Ascending aorta (tissue), 2 donors: ENCODE measurements around the gene CITED4. TPM values are rescaled to one million over a fixed set of nuclear protein-coding genes. Genes with fewer than 3 reads are reported as not detected.

Experiments
- DNase-seq, 2 donors: peaks; one replicate each; pipeline ENCODE4 v3.0.0-alpha.2; 2019; ENCODE audit warnings: low spot score in 2 of 2
- H3K27ac ChIP-seq, 2 donors: fragments of 200-600 bp; sonication (generic); one replicate each; pipeline ENCODE4 v1.5.1; 2016 to 2017; ENCODE audit warnings: mild to moderate bottlenecking in 1 of 2
- H3K27me3 ChIP-seq: fragments of 200-600 bp; sonication (generic); one replicate; pipeline ENCODE4 v1.5.1; 2017
- H3K36me3 ChIP-seq, 2 donors: fragments of 200-600 bp; sonication (generic); one replicate each; pipeline ENCODE4 v1.5.1; 2016
- H3K4me1 ChIP-seq, 2 donors: fragments of 200-600 bp; sonication (generic); one replicate each; pipeline ENCODE4 v1.5.1; 2016 to 2017; ENCODE audit warnings: mild to moderate bottlenecking in 1 of 2
- H3K4me3 ChIP-seq, 2 donors: fragments of 200-600 bp; sonication (generic); one replicate each; pipeline ENCODE4 v1.5.1; 2016 to 2017; ENCODE audit warnings: mild to moderate bottlenecking in 1 of 2
- H3K9me3 ChIP-seq, 2 donors: fragments of 200-600 bp; sonication (generic); one replicate each; pipeline ENCODE4 v1.5.1; 2016
- CTCF ChIP-seq, 3 experiments: fragments of 200-600 bp in 2 of 3; fragments of 450-650 bp in 1 of 3; sonication (generic) in 2 of 3; IDR thresholded peaks; one replicate each; pipeline ENCODE4 v1.5.1; 2016 to 2019; ENCODE audit warnings: antibody characterized with exemption in 3 of 3, mild to moderate bottlenecking in 1 of 3, moderate library complexity in 1 of 3
- intact Hi-C: fragments of 100-400 bp; cut with DNase I; formaldehyde crosslinking; loops from one replicate; pipeline ENCODE4 v1.15.1; 2023
- total RNA-seq: library from RNA; depleted of rRNA; stranded (reverse); fragments of >200 nt; gene quantifications from one replicate; pipeline ENCODE4 v1.1.0, GENCODE V29; 2016

The CITED4 gene
- total RNA-seq: 47.6 TPM

GRCh38 chr1:40862008-40862863 lies at the start of gene CITED4:
Gene CITED4 (minus strand): TSS chr1:40862363. CDS start chr1:40862127, 236 bp downstream.
- peak in 2 of 3 experiments; percentile 14 to 30 for TF ChIP-seq CTCF (IDR thresholded peaks at IDR 0.05)
- Histone ChIP-seq H3K9me3 (no peaks in the 10 kb centered on the region), H3K27ac (peak within 1 kb of the TSS; percentile 79 to 87), H3K4me3 (peak within 1 kb of the TSS; percentile 97), H3K27me3 (no peaks in the 10 kb centered on the region), H3K4me1 (peaks cover 10 to 25% of the 10 kb centered on the region in 2 donors), H3K36me3 (no peaks in the 10 kb centered on the region)
- peak; percentile 82 to 97 for DNase-seq
- intact Hi-C loops: loop anchor here (1.0 to 5.0 kb wide), 4 partner anchors 40 to 170 kb away; partner anchors contain the start of gene NFYC

GRCh38 chr1:40911105-40911504 lies 48.9 kb upstream of the CITED4 start:
- intact Hi-C loops: no loop called here
- H3K27me3 ChIP-seq: no peaks in the 10 kb centered on the region
- no peak overlapping the region for H3K27ac ChIP-seq
- no peaks in the 10 kb centered on the region for H3K9me3 ChIP-seq
- TF ChIP-seq CTCF (IDR thresholded peaks at IDR 0.05): no peak
- DNase-seq: no peak
- no peaks in the 10 kb centered on the region for H3K4me1 ChIP-seq
- H3K4me3 ChIP-seq: no peak overlapping the region
- H3K36me3 ChIP-seq: no peaks in the 10 kb centered on the region

- intact Hi-C loops: no loop called here
Measured at GRCh38 chr1:40909281-40909680, 47.1 kb upstream of the CITED4 start.

GRCh38 chr1:40908350-40908749 lies 46.2 kb upstream of the CITED4 start:
- TF ChIP-seq CTCF (IDR thresholded peaks at IDR 0.05): no peak
- H3K36me3 ChIP-seq: no peaks in the 10 kb centered on the region
- no peak for DNase-seq
- no peaks in the 10 kb centered on the region for H3K9me3 ChIP-seq
- intact Hi-C loops: no loop called here
- H3K27ac ChIP-seq: no peak overlapping the region
- no peak overlapping the region for H3K4me3 ChIP-seq
- H3K4me1 ChIP-seq: no peaks in the 10 kb centered on the region
- no peaks in the 10 kb centered on the region for H3K27me3 ChIP-seq

More at GRCh38 chr1:40909281-40909680, 47.1 kb upstream of the CITED4 start:
- Histone ChIP-seq H3K27me3 (no peaks in the 10 kb centered on the region), H3K9me3 (no peaks in the 10 kb centered on the region), H3K4me3 (no peak overlapping the region), H3K36me3 (no peaks in the 10 kb centered on the region), H3K4me1 (no peaks in the 10 kb centered on the region), H3K27ac (no peak overlapping the region)
- no peak for TF ChIP-seq CTCF (IDR thresholded peaks at IDR 0.05)
- no peak for DNase-seq

- Histone ChIP-seq H3K4me3 (no peak overlapping the region), H3K27me3 (no peaks in the 10 kb centered on the region), H3K9me3 (no peaks in the 10 kb centered on the region), H3K36me3 (no peaks in the 10 kb centered on the region), H3K4me1 (peaks cover 0 to under 1% of the 10 kb centered on the region in 2 donors), H3K27ac (no peak overlapping the region)
- intact Hi-C loops: no loop called here
- no peak for TF ChIP-seq CTCF (IDR thresholded peaks at IDR 0.05)
- no peak for DNase-seq
Measured at GRCh38 chr1:40907899-40908298, 45.7 kb upstream of the CITED4 start.
